Left ventricle myocardium inferior (tissue), 1 donor: ENCODE data around the gene SMARCD3. TPM values are rescaled to one million over a fixed set of nuclear protein-coding genes. Genes with fewer than 3 reads are reported as not detected.

Experiments used
- DNase-seq: peaks from one replicate; pipeline ENCODE4 v3.0.0-alpha.2; 2020
- H3K27ac ChIP-seq: fragments of 200-600 bp; replicated peaks from 2 replicates; pipeline ENCODE4 v1.8.0; 2021
- H3K27me3 ChIP-seq: fragments of 200-600 bp; 2 replicates; pipeline ENCODE4 v1.8.0; 2021; ENCODE audit warnings: low read depth
- H3K36me3 ChIP-seq: fragments of 200-600 bp; 2 replicates; pipeline ENCODE4 v1.8.0; 2021
- H3K4me1 ChIP-seq: fragments of 200-600 bp; 2 replicates; pipeline ENCODE4 v1.8.0; 2021
- H3K4me3 ChIP-seq: fragments of 200-600 bp; 2 replicates; pipeline ENCODE4 v1.8.0; 2021; ENCODE audit warnings: mild to moderate bottlenecking, moderate library complexity
- H3K9me3 ChIP-seq: fragments of 200-600 bp; replicated peaks from 2 replicates; pipeline ENCODE4 v1.8.0; 2021
- CTCF ChIP-seq: fragments of 200-600 bp; IDR thresholded peaks from 2 replicates; pipeline ENCODE4 v1.8.0; 2021; ENCODE audit warnings: antibody characterized with exemption, mild to moderate bottlenecking, borderline replicate concordance
- intact Hi-C: fragments of 100-400 bp; cut with micrococcal nuclease; formaldehyde crosslinking; loops from one replicate; pipeline ENCODE4 v1.11.0; 2022
- total RNA-seq: library from RNA; stranded (reverse); fragmentation: NEBNext Ultra II Directional; extraction: Animal tissue kit (Norgen Biotek cat#: 25700); gene quantifications from one replicate; pipeline ENCODE4 v1.2.1, GENCODE V29; 2021
- donor health status: DM: no; HTN: yes; CAD: no; lungs with severe emphysema.

SMARCD3 gene
- total RNA-seq, 1 donor from 2014 or later: 104 TPM

- Histone ChIP-seq H3K9me3 (no peaks in the 10 kb centered on the region), H3K4me3 (no peak overlapping the region), H3K36me3 (no peaks in the 10 kb centered on the region), H3K27me3 (peaks cover 27% of the 10 kb centered on the region), H3K4me1 (no peaks in the 10 kb centered on the region), H3K27ac (no peak overlapping the region)
- TF ChIP-seq CTCF: no peak
- intact Hi-C loops: no loop called here
- DNase-seq: no peak
These were observed 40.7 kb downstream of the SMARCD3 start for GRCh38 chr7:151207804-151208203.

GRCh38 chr7:151207315-151207714, 41.2 kb downstream of the SMARCD3 start:
- Histone ChIP-seq H3K4me3 (no peak overlapping the region), H3K9me3 (no peaks in the 10 kb centered on the region), H3K4me1 (no peaks in the 10 kb centered on the region), H3K27me3 (peaks cover 32% of the 10 kb centered on the region), H3K36me3 (no peaks in the 10 kb centered on the region), H3K27ac (no peak overlapping the region)
- DNase-seq: no peak
- intact Hi-C loops: no loop called here
- no peak for TF ChIP-seq CTCF

GRCh38 chr7:151206914-151207313, 41.6 kb downstream of the SMARCD3 start:
- no peak for TF ChIP-seq CTCF
- H3K4me1 ChIP-seq: no peaks in the 10 kb centered on the region
- no peaks in the 10 kb centered on the region for H3K36me3 ChIP-seq
- H3K4me3 ChIP-seq: no peak overlapping the region
- no peak for DNase-seq
- no peak overlapping the region for H3K27ac ChIP-seq
- peaks cover 33% of the 10 kb centered on the region for H3K27me3 ChIP-seq
- intact Hi-C loops: no loop called here
- no peaks in the 10 kb centered on the region for H3K9me3 ChIP-seq

GRCh38 chr7:151205730-151206129, 42.8 kb downstream of the SMARCD3 start:
- no peaks in the 10 kb centered on the region for H3K9me3 ChIP-seq
- intact Hi-C loops: no loop called here
- peaks cover 37% of the 10 kb centered on the region for H3K27me3 ChIP-seq
- DNase-seq: no peak
- no peaks in the 10 kb centered on the region for H3K4me1 ChIP-seq
- H3K27ac ChIP-seq: no peak overlapping the region
- no peaks in the 10 kb centered on the region for H3K36me3 ChIP-seq
- TF ChIP-seq CTCF: no peak
- H3K4me3 ChIP-seq: no peak overlapping the region

- H3K4me3 ChIP-seq: no peak overlapping the region
- H3K4me1 ChIP-seq: no peaks in the 10 kb centered on the region
- H3K9me3 ChIP-seq: no peaks in the 10 kb centered on the region
- DNase-seq: no peak
- peaks cover 49% of the 10 kb centered on the region for H3K27me3 ChIP-seq
- TF ChIP-seq CTCF: no peak
- intact Hi-C loops: no loop called here
- H3K27ac ChIP-seq: no peak overlapping the region
- H3K36me3 ChIP-seq: no peaks in the 10 kb centered on the region
These were observed 44.0 kb downstream of the SMARCD3 start for GRCh38 chr7:151204383-151205032.

GRCh38 chr7:151202836-151203235, 45.7 kb downstream of the SMARCD3 start:
- peaks cover 62% of the 10 kb centered on the region for H3K27me3 ChIP-seq
- no peaks in the 10 kb centered on the region for H3K4me1 ChIP-seq
- H3K27ac ChIP-seq: no peak overlapping the region
- H3K36me3 ChIP-seq: no peaks in the 10 kb centered on the region
- H3K9me3 ChIP-seq: no peaks in the 10 kb centered on the region
- TF ChIP-seq CTCF: no peak
- intact Hi-C loops: no loop called here
- H3K4me3 ChIP-seq: no peak overlapping the region
- DNase-seq: no peak
